Suprapubic skin (tissue), 4 donors: ENCODE data around the gene SCAMP4.

Experiments used
- CTCF ChIP-seq, 2 donors: fragments of 200-600 bp in 1 of 2; fragments of 450-650 bp in 1 of 2; sonication (generic) in 1 of 2; IDR thresholded peaks; one replicate each; pipeline ENCODE4 v1.5.1; 2016 to 2019; ENCODE audit warnings: antibody characterized with exemption in 2 of 2, mild to moderate bottlenecking in 1 of 2, moderate library complexity in 1 of 2
- POLR2A ChIP-seq, 2 donors: fragments of 450-650 bp; IDR thresholded peaks; one replicate each; pipeline ENCODE4 v1.6.1; 2017; ENCODE audit warnings: antibody characterized with exemption in 2 of 2, mild to moderate bottlenecking in 2 of 2, moderate library complexity in 2 of 2
- POLR2AphosphoS5 ChIP-seq, 3 donors: sonication (generic); formaldehyde crosslinking; IDR thresholded peaks; one replicate each; pipeline ENCODE4 v1.6.1; 2017; ENCODE audit warnings: antibody characterized with exemption in 3 of 3

GRCh38 chr19:1889907-1890306 is 15.3 kb upstream of the SCAMP4 start:
- TF ChIP-seq CTCF (IDR thresholded peaks at IDR 0.05) (no peak), POLR2A (IDR thresholded peaks at IDR 0.05) (no peak), POLR2AphosphoS5 (IDR thresholded peaks at IDR 0.05) (no peak)
